A549 (cell line): ENCODE measurements around the gene AGXT2.
A peak's percentile ranks its signal among the peaks of the same experiment; 100 is the strongest.

ENCODE experiments used
- BHLHE40 ChIP-seq: IDR thresholded peaks from 2 replicates; pipeline ENCODE4 v1.6.1; 2012; ENCODE audit warnings: low read depth, low read length, inconsistent platforms
- EP300 ChIP-seq, 2 experiments: fragments of >200 bp; sonication (Bioruptor Twin); formaldehyde crosslinking; IDR thresholded peaks; 2 replicates in 1 of 2; 3 replicates in 1 of 2; pipeline ENCODE4 v1.6.1; 2016 to 2017
- HOXB13 ChIP-seq: fragments of 250-450 bp; sonication (Bioruptor Pico); IDR thresholded peaks from 2 replicates; pipeline ENCODE4 v1.5.0; 2020; ENCODE audit warnings: low read depth, mild to moderate bottlenecking, moderate library complexity
- RAD21 ChIP-seq, 2 experiments: fragments of >200 bp in 1 of 2; sonication (Bioruptor Twin) in 1 of 2; formaldehyde crosslinking in 1 of 2; IDR thresholded peaks in 1 of 2; conservative IDR thresholded peaks in 1 of 2; 2 replicates in 1 of 2; 3 replicates in 1 of 2; pipeline ENCODE4 v1.6.1; 2012 to 2018; ENCODE audit warnings: inconsistent platforms in 1 of 2
- RCOR1 ChIP-seq: fragments of 150-350 bp; IDR thresholded peaks from 2 replicates; pipeline ENCODE4 v1.6.1; 2014; ENCODE audit warnings: antibody characterized with exemption, low read length, low read depth
- SMC3 ChIP-seq: fragments of >200 bp; sonication (Bioruptor Twin); formaldehyde crosslinking; IDR thresholded peaks from 3 replicates; pipeline ENCODE4 v1.6.1; 2018; ENCODE audit warnings: inconsistent platforms
- TF ChIP-seq, protein P1 (sequence below): fragments of >200 bp; sonication (Bioruptor Twin); formaldehyde crosslinking; IDR thresholded peaks from 3 replicates; pipeline ENCODE4 v1.5.1; 2016
- TF ChIP-seq, protein P2 (sequence below): IDR thresholded peaks from 2 replicates; pipeline ENCODE4 v1.6.1; 2012; ENCODE audit warnings: low read depth, borderline replicate concordance
- TF ChIP-seq, protein P3 (sequence below): IDR thresholded peaks from 2 replicates; pipeline ENCODE4 v1.6.1; 2012
- TF ChIP-seq, protein P4 (sequence below): fragments of 150-350 bp; IDR thresholded peaks from 2 replicates; pipeline ENCODE4 v1.6.1; 2014; ENCODE audit warnings: low read depth, mild to moderate bottlenecking, low read length

DNA sequence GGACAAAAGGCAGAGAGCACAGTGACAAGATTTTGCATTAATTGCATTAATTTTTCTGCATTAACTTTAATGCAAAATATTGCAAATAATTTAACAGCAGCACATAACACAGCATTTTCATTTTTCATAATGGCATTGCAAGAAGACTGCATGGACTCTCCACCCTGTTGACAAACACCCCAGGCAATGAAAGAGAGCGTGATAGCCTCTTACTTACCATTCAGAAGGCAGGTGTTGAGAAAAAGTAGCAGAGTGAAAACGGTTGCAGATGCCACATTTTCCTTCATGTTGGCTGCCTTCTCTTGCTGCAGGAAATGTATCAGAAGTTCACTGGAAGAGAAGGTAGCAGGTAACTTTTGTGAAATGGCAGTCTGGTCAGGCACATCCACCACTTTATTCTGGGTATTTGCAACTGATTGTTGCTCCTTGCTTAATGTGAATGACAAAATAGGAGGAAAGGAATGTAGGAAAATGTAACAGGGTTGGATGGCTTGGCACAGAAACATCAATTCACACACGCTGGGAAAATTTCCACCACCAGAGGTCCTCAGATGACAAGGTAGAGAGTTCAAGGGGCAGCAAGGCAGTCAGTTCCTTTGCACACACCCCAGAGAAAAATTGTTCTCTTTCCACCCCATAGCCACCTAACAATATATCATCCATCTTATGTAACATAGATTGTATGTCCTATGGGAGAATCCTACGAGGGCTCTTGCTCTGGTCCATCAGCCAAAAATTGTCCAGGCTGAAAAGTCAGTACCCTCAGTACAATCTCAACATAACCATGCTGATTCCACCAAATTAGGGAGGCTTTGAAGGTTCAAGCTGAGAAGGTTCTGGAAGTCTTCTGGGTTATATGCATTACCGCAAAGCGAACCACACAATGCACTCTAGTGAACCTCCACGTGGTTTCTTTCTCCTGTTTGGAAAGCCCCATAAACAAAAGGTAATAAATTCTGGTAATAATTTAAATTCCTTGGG lies 41.9 kb upstream of the AGXT2 start:
- no peak for TF ChIP-seq EP300 (IDR thresholded peaks at IDR 0.05)
- TF ChIP-seq, protein P1, sequence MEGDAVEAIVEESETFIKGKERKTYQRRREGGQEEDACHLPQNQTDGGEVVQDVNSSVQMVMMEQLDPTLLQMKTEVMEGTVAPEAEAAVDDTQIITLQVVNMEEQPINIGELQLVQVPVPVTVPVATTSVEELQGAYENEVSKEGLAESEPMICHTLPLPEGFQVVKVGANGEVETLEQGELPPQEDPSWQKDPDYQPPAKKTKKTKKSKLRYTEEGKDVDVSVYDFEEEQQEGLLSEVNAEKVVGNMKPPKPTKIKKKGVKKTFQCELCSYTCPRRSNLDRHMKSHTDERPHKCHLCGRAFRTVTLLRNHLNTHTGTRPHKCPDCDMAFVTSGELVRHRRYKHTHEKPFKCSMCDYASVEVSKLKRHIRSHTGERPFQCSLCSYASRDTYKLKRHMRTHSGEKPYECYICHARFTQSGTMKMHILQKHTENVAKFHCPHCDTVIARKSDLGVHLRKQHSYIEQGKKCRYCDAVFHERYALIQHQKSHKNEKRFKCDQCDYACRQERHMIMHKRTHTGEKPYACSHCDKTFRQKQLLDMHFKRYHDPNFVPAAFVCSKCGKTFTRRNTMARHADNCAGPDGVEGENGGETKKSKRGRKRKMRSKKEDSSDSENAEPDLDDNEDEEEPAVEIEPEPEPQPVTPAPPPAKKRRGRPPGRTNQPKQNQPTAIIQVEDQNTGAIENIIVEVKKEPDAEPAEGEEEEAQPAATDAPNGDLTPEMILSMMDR, result peak; percentile 71
- TF ChIP-seq RCOR1, result no peak
- peak; percentile 82 to 86 for TF ChIP-seq RAD21 (conservative IDR thresholded peaks at IDR 0.05 in 1 of 2, IDR thresholded peaks at IDR 0.05 in 1 of 2)
- TF ChIP-seq HOXB13 (CRISPR knock-in tag), result no peak
- TF ChIP-seq SMC3, result peak; percentile 72
- TF ChIP-seq, protein P2, sequence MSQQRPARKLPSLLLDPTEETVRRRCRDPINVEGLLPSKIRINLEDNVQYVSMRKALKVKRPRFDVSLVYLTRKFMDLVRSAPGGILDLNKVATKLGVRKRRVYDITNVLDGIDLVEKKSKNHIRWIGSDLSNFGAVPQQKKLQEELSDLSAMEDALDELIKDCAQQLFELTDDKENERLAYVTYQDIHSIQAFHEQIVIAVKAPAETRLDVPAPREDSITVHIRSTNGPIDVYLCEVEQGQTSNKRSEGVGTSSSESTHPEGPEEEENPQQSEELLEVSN, result no peak
- TF ChIP-seq, protein P3, sequence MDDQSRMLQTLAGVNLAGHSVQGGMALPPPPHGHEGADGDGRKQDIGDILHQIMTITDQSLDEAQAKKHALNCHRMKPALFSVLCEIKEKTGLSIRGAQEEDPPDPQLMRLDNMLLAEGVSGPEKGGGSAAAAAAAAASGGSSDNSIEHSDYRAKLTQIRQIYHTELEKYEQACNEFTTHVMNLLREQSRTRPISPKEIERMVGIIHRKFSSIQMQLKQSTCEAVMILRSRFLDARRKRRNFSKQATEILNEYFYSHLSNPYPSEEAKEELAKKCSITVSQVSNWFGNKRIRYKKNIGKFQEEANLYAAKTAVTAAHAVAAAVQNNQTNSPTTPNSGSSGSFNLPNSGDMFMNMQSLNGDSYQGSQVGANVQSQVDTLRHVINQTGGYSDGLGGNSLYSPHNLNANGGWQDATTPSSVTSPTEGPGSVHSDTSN, result no peak
- TF ChIP-seq BHLHE40, result no peak
- TF ChIP-seq, protein P4, sequence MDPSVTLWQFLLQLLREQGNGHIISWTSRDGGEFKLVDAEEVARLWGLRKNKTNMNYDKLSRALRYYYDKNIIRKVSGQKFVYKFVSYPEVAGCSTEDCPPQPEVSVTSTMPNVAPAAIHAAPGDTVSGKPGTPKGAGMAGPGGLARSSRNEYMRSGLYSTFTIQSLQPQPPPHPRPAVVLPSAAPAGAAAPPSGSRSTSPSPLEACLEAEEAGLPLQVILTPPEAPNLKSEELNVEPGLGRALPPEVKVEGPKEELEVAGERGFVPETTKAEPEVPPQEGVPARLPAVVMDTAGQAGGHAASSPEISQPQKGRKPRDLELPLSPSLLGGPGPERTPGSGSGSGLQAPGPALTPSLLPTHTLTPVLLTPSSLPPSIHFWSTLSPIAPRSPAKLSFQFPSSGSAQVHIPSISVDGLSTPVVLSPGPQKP, result no peak
